Tibial nerve (tissue), 4 donors: ENCODE results near the gene ACADSB. TPM values are rescaled to one million over a fixed set of nuclear protein-coding genes. Genes with fewer than 3 reads are reported as not detected.

Source experiments
- DNase-seq, 2 donors: peaks; one replicate each; pipeline ENCODE4 v3.0.0-alpha.2; 2019; ENCODE audit warnings: low spot score in 2 of 2
- H3K27ac ChIP-seq, 4 donors: fragments of 200-600 bp; sonication (generic) in 3 of 4; one replicate each; pipeline ENCODE4 v1.5.1; 2017 to 2019; ENCODE audit warnings: mild to moderate bottlenecking in 1 of 4
- H3K27me3 ChIP-seq, 2 donors: fragments of 200-600 bp; sonication (generic) in 1 of 2; one replicate each; pipeline versions ENCODE4 v1.5.1 to v1.6.0; 2017 to 2019
- H3K36me3 ChIP-seq, 3 donors: fragments of 200-600 bp; sonication (generic); one replicate each; pipeline ENCODE4 v1.5.1; 2018 to 2019
- H3K4me1 ChIP-seq, 4 donors: fragments of 200-600 bp; sonication (generic) in 3 of 4; one replicate each; pipeline ENCODE4 v1.5.1; 2017 to 2019
- H3K4me3 ChIP-seq, 4 donors: fragments of 200-600 bp; sonication (generic) in 3 of 4; one replicate each; pipeline ENCODE4 v1.5.1; 2017 to 2019; ENCODE audit warnings: mild to moderate bottlenecking in 1 of 4, moderate library complexity in 1 of 4
- H3K9me3 ChIP-seq, 4 donors: fragments of 200-600 bp; sonication (generic) in 3 of 4; one replicate each; pipeline ENCODE4 v1.5.1; 2017 to 2019
- CTCF ChIP-seq, 5 experiments: fragments of 200-600 bp in 3 of 5; fragments of 450-650 bp in 2 of 5; sonication (generic) in 3 of 5; IDR thresholded peaks; one replicate each; pipeline ENCODE4 v1.5.1; 2016 to 2019; ENCODE audit warnings: antibody characterized with exemption in 5 of 5, mild to moderate bottlenecking in 3 of 5, moderate library complexity in 2 of 5
- EP300 ChIP-seq, 2 donors: sonication (generic); formaldehyde crosslinking; IDR thresholded peaks; one replicate each; pipeline ENCODE4 v1.6.1; 2017; ENCODE audit warnings: antibody characterized with exemption in 2 of 2, mild to moderate bottlenecking in 1 of 2
- POLR2A ChIP-seq, 2 donors: fragments of 450-650 bp; IDR thresholded peaks; one replicate each; pipeline ENCODE4 v1.6.1; 2017; ENCODE audit warnings: antibody characterized with exemption in 2 of 2, mild to moderate bottlenecking in 2 of 2, moderate library complexity in 2 of 2
- WGBS, 2 donors: methylation state at CpG; one replicate each; pipeline ENCODE4 v1.1.5; 2018; 5-methylcytosine and 5-hydroxymethylcytosine counted together
- total RNA-seq, 4 donors: library from RNA; depleted of rRNA; stranded (reverse); fragments of >200 nt; gene quantifications; one replicate each; pipeline ENCODE4 v1.1.0, GENCODE V29; 2016

ACADSB gene
- total RNA-seq, 4 donors from 2014 or later, result 17.4 to 26.8 (median 24.7) TPM

DNA sequence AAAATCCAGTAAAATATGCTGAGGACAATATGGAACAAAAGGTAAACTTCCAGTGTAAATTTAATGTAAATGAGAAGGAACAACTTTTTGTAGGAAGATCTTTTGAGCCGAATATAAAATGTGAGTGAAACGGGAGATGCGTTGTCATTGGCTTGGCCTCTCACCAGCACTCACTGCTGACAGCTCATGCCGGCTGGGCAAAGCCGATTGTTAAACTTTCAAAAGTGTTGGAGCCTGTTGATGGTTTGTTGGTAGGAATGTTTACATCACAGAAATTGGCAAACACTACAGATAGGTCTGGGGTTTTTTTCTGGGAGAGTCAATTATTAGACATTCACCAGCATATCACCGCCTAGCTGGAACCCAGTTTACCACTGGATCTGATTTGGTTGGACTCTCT, 22.5 kb upstream of the ACADSB start:
- TF ChIP-seq EP300 (IDR thresholded peaks at IDR 0.05) (no peak), CTCF (IDR thresholded peaks at IDR 0.05) (no peak), POLR2A (IDR thresholded peaks at IDR 0.05) (no peak)
- Histone ChIP-seq H3K9me3 (no peaks in the 10 kb centered on the region), H3K27ac (no peak overlapping the region), H3K4me1 (peaks cover 0 to 11% (median 0%) of the 10 kb centered on the region in 4 donors), H3K36me3 (peaks cover 0 to 10% (median 0%) of the 10 kb centered on the region in 3 donors), H3K4me3 (no peak overlapping the region), H3K27me3 (no peaks in the 10 kb centered on the region)
- no peak for DNase-seq
- 68 to 72% methylated on average over 6 of the region's 6 CpGs for WGBS, 2 donors

DNA sequence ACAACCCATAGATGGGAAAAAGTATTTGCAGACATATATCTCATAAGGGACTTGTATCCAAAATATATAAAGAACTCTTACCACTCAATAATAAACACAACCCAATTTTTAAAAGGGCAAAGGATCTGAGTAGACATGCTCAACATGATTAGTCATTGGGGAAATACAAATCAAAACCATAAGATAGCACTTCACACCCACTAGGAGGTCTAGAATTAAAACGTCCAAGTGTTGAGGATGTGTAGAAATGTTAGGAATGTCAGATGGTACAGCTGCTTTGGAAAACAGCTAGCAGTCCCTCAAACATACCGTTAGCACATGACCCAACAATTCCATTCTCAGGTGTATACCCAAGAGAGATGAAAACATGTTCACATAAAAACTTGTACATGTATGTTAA, 20.3 kb upstream of the ACADSB start:
- DNase-seq, result no peak
- H3K4me3 ChIP-seq, result no peak overlapping the region
- whole genome bisulfite sequencing, 2 donors, result 72 to 73% methylated on average over 2 of the region's 2 CpGs
- peaks cover 0 to 10% (median 0%) of the 10 kb centered on the region in 3 donors for H3K36me3 ChIP-seq
- no peaks in the 10 kb centered on the region for H3K9me3 ChIP-seq
- TF ChIP-seq CTCF (IDR thresholded peaks at IDR 0.05), result no peak
- TF ChIP-seq POLR2A (IDR thresholded peaks at IDR 0.05), result no peak
- TF ChIP-seq EP300 (IDR thresholded peaks at IDR 0.05), result no peak
- H3K4me1 ChIP-seq, result peaks cover 0 to 16% (median 4%) of the 10 kb centered on the region in 4 donors
- H3K27ac ChIP-seq, result no peak overlapping the region
- no peaks in the 10 kb centered on the region for H3K27me3 ChIP-seq

GRCh38 chr10:122990278-122990677, 18.5 kb upstream of the ACADSB start:
- H3K27ac ChIP-seq, result peak overlapping the region in 2 of 4 donors; percentile 2 to 67
- H3K4me1 ChIP-seq, result peaks cover 0 to 16% (median 4%) of the 10 kb centered on the region in 4 donors
- no peaks in the 10 kb centered on the region for H3K9me3 ChIP-seq
- DNase-seq, result no peak
- H3K27me3 ChIP-seq, result no peaks in the 10 kb centered on the region
- no peak for TF ChIP-seq CTCF (IDR thresholded peaks at IDR 0.05)
- TF ChIP-seq EP300 (IDR thresholded peaks at IDR 0.05), result no peak
- TF ChIP-seq POLR2A (IDR thresholded peaks at IDR 0.05), result no peak
- H3K36me3 ChIP-seq, result peaks cover 0 to 17% (median 7%) of the 10 kb centered on the region in 3 donors
- WGBS, 2 donors, result 59 to 61% methylated on average over 5 of the region's 5 CpGs
- H3K4me3 ChIP-seq, result no peak overlapping the region

DNA sequence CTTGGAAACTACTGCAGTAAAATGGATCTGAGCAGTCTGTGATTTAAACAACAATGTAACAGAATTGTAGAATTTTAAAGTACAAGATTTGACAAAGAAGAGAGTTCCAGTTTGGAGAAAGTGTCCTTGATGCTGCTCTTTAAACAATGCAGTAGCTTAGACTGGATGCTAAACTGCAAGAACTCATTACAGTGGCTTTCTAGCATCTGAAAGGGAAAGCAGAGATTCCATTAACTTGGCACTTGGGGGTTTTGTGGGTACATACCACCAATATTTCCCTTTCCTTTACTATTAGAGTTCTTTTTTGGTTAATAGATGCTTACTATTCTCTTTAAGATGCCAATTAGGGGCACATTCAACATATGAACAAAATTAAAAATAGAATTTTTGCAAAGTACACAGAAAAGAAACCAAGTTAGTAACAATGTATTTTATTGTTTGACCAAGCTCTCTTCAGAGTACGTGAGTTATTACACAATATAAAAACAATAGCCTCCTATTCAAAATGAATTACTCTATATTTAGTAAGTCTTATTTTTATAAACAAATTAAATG, 16.7 kb upstream of the ACADSB start:
- WGBS, 2 donors, result 42 to 52% methylated on average over 1 of the region's 1 CpG
- H3K9me3 ChIP-seq, result no peaks in the 10 kb centered on the region

More for the DNA sequence above, 16.7 kb upstream of the ACADSB start:
- TF ChIP-seq POLR2A (IDR thresholded peaks at IDR 0.05), result no peak
- no peak for TF ChIP-seq CTCF (IDR thresholded peaks at IDR 0.05)
- TF ChIP-seq EP300 (IDR thresholded peaks at IDR 0.05), result no peak
- H3K36me3 ChIP-seq, result peaks cover 0 to 36% (median 7%) of the 10 kb centered on the region in 3 donors
- DNase-seq, result no peak
- H3K27me3 ChIP-seq, result no peaks in the 10 kb centered on the region
- no peak overlapping the region for H3K4me3 ChIP-seq
- peaks cover 0 to 16% (median 4%) of the 10 kb centered on the region in 4 donors for H3K4me1 ChIP-seq
- H3K27ac ChIP-seq, result peak overlapping the region; percentile 15 to 67 (median 48)
